COLO829 (cell line): ENCODE data around the gene CEP112.
"Not testable (repeated sequence)": the region's sequence is repeated elsewhere in the genome, so short reads cannot be mapped to it uniquely, and the experiment has no call there.

Experiments used
- DNase-seq: peaks from one replicate; pipeline ENCODE4 v3.0.0; 2012; ENCODE audit warnings: low spot score

CEP112 gene

DNA sequence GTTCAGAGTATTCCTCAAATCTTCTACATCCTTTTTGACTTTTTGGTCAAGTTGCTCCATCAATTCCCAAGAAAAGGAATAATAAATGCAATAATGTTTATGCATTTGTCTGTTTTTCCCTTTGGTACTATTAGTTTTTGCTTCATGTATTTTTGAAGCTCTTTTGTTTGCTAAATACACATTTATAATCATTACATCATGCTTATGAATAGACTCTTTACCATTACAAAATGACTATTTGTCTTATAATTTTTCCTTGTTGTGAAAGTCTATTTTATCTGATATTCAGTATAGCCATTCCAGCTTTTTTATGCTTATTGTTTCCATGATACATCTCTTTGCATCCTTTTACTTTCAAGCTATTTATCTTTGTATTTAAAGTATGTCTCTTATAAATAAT, 41.2 kb downstream of the CEP112 start:
- DNase-seq, result no peak

- DNase-seq, result no peak
These were observed 42.4 kb downstream of the CEP112 start for GRCh38 chr17:66149562-66149961.

- no peak for DNase-seq
These were observed 45.5 kb downstream of the CEP112 start for GRCh38 chr17:66146394-66146793.

GRCh38 chr17:66143657-66144282, 48.2 kb downstream of the CEP112 start:
- no peak for DNase-seq

- no peak for DNase-seq
These were observed 49.5 kb downstream of the CEP112 start for GRCh38 chr17:66142428-66142827.

GRCh38 chr17:66138120-66138519, 53.8 kb downstream of the CEP112 start:
- no peak for DNase-seq

DNA sequence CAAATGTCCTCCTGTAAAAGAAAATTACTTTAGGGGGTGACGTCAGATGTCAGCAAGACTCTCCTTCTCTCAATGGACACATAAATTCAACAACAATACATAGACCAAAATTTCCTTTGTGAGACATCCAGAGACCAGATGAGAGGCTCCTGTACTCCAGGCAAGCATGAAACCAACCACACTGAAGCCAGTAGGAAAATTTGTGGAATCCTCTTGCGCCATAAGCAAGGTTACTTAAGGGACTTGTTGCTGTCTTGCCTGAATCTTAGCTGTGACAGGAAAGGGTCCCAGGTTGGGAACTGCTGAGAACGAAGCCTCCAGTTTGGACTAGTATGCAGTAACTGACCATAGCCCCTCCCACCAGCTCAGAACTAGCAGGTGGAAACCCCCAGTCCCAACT, 56.0 kb downstream of the CEP112 start:
- DNase-seq, result no peak

DNA sequence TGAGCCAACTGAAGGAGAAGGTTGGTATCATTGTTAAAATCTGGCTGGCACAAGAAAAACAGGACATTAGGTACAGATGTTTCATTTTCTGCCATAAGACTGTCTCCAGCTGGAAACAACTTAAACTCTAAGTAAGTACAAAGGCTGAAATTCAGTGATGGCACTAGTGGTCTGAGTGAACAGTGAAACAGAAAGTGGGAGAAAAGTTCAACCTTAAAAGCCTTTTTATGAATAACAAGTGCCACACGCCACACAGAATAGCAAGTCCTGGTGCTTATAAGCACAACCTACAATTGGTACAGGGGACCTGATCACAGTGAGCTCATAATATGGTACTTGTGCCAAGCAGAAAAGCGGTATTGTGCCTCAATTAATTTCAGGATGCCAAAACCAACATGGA, 56.7 kb downstream of the CEP112 start:
- DNase-seq, result no peak

DNA sequence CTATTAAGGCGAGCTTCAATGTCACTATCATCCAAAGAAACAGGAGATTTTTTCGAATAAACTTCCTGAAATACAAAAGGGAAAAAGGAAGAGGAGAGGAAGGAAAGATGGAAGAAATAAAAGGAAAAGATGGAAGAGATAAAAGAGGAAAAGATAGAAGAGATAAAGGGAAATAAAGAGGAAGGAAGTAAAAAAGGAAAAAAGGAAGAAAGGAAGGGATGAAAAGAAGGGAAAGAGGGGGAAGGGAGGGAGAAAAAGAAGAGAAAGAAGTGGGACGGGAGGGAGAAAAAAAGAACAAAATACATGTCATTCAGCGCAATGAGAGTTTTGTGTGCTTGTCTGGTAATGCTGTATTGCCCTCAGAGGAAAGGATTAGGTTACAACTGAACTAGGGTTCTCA, 62.2 kb downstream of the CEP112 start:
- DNase-seq, result no peak

DNA sequence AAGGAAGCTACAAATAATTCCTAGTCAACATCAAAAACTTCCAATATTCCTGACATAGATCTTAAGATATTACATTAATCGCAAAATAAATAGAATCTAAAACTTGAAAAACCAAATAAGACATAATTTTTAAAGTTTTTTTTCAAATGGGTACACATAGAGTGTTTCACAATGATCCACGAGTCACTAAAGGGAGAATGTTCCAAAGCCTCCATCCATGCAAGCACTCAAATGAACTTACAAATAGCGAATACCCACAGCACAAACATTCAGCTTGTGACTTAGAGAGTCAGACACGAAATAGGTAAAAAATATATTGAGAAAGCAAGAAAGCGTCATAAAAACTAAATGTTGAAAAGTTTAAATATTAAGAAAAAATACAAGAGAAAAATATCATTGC, 65.7 kb downstream of the CEP112 start:
- DNase-seq, result no peak

DNA sequence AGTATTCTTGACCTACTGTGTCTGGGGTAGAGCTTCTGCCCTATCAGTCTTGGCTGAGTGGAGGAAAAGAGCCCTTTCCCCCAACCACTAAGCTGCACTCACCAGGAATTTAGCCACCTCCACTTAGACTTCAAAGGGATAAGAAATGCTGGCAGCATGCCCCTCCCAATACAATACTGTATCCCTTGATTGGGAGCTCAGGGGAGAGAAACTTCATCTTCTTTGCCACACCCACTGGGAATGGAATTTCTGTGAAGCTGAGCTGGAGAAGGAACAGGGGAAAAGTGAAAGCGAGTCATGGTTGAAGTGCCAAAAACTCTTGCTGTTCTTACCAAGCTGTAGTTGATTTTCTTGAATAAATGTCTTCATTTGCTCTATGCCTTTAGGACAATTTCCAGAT, 68.8 kb downstream of the CEP112 start:
- DNase-seq, result no peak

GRCh38 chr17:66115246-66115645, 76.7 kb downstream of the CEP112 start:
- no peak for DNase-seq

DNA sequence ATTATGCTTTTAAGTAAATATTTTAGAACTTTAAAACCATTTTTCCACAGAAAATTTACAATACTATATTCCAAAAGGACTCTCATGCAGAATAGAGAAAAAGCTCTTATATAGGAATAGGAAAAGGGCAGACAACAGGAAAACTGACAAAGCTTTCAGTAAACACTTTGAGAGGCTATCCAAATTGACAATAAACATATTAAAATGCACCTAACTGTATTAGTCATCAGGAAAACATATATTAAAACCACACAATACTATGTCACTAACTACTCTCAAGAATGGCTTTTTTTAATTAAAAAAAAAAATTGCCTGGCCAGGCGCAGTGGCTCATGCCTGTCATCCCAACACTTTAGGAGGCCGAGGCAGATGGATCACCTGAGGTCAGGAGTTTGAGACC, 77.3 kb downstream of the CEP112 start:
- no peak for DNase-seq

DNA sequence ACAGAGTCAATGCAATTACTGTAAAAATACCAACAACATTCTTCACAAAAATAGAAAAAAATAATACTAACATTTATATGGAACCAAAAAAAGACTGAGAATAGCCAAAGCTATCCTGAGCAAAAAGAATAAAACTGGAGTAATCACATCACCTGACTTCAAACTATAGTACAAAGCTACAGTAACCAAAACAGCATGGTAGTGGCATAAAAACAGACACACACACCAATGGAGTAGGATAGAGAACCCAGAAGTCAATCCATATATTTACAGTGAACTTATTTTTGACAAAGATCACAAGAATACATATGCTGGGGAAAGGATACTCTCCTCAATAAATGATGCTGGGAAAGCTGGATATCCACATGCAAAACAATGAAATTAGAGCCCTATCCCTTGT, 84.2 kb downstream of the CEP112 start:
- no peak for DNase-seq

- DNase-seq, result no peak
These were observed 93.9 kb downstream of the CEP112 start for GRCh38 chr17:66098040-66098439.

DNA sequence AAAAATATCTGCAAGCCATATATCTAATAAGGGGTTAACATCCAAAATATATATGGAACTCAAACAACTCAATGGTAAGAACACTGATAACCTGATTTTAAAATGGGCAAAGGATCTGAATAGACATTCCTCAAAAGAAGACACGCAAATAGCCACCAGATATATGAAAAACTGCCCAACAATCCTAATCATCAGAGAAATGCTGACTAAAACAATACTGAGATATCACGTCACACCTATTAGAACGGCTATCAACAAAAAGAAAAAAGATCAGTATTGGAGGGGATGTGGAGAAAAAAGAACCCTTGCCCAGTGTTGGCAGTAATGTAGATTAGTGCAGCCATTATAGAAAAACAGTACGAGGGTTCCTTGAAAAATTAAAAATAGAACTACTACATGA, 97.2 kb downstream of the CEP112 start:
- no peak for DNase-seq

GRCh38 chr17:66091445-66092080, 100.4 kb downstream of the CEP112 start:
- no peak for DNase-seq

GRCh38 chr17:66089764-66090163, 102.2 kb downstream of the CEP112 start:
- DNase-seq, result no peak

- DNase-seq, result no peak
These were observed 103.8 kb downstream of the CEP112 start for GRCh38 chr17:66088173-66088572.

- no peak for DNase-seq
These were observed 104.9 kb downstream of the CEP112 start for GRCh38 chr17:66087073-66087472.

DNA sequence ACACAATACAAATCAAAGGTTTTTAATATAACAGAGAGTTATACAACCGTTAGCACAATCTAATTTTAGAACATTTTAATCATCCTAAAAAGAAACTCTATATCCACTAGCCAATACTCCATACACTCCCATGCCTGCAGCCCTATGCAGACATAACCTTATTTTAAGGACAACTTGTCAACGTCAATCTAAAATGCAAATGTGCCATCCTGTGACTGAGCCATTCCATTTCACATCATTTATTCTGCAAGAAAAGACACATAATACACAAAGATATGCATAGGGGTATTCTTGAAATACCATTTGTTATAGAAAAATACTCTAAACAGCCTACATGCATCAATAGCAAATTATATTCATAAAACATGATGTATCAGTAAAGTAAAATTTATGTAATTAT, 106.7 kb downstream of the CEP112 start:
- DNase-seq, result no peak

DNA sequence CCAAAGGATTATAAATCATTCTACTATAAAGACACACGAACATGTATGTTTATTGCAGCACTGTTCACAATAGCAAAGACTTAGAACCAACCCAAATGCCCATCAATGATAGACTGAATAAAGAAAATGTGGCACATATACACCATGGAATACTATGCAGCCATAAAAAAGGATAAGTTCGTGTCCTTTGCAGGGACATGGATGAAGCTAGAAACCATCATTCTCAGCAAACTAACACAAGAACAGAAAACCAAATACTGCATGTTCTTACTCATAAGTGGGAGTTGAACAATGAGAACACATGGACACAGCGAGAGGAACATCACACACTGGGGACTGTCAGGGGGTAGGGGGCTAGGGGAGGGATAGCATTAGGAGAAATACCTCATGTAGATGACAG, 111.3 kb downstream of the CEP112 start:
- DNase-seq, result not testable (repeated sequence)

GRCh38 chr17:66076546-66077190, 115.3 kb downstream of the CEP112 start:
- no peak for DNase-seq

- no peak for DNase-seq
These were observed 118.5 kb downstream of the CEP112 start for GRCh38 chr17:66073384-66073783.
